Measurements from ENCODE around the gene RAB3IP. TPM values are rescaled to one million over a fixed set of nuclear protein-coding genes. Genes with fewer than 3 reads are reported as not detected.

The RAB3IP gene
- polyA plus RNA-seq, 4 donors, result 26.5 to 61.9 (median 49.9) TPM

- DNase-seq (no peak), FAIRE-seq (no peak)
- Histone ChIP-seq H3K4me1 (ENCODE audit: control insufficient read depth in 3 of 3, insufficient read depth in 2 of 3, low read depth in 1 of 3, low read length in 2 of 3) (no peaks in the 10 kb centered on the region), H3K27me3 (ENCODE audit: control insufficient read depth in 3 of 3, insufficient read depth in 3 of 3, low read length in 3 of 3) (no peaks in the 10 kb centered on the region), H3K4me3 (ENCODE audit: low read depth in 1 of 3, low read length in 3 of 3) (no peak overlapping the region), H3K27ac (ENCODE audit: low read depth in 1 of 3, low read length in 2 of 3) (no peak overlapping the region), H3K36me3 (ENCODE audit: control insufficient read depth in 3 of 3, insufficient read depth in 2 of 3, low read depth in 1 of 3, low read length in 3 of 3) (no peaks in the 10 kb centered on the region), H3K9me3 (ENCODE audit: control insufficient read depth in 2 of 2, insufficient read depth in 1 of 2, low read depth in 1 of 2, low read length in 1 of 2) (no peaks in the 10 kb centered on the region)
- 0% methylated on average over 1 of the region's 1 CpG for WGBS, 3 donors
These were observed 34.3 kb upstream of the RAB3IP start for GRCh38 chr12:69704357-69704756.

- H3K36me3 ChIP-seq (ENCODE audit: control insufficient read depth in 3 of 3, insufficient read depth in 2 of 3, low read depth in 1 of 3, low read length in 3 of 3), result no peaks in the 10 kb centered on the region
- H3K27me3 ChIP-seq (ENCODE audit: control insufficient read depth in 3 of 3, insufficient read depth in 3 of 3, low read length in 3 of 3), result peaks cover 0 to 3% (median 0%) of the 10 kb centered on the region in 3 donors
- no peak for FAIRE-seq
- no peaks in the 10 kb centered on the region for H3K4me1 ChIP-seq (ENCODE audit: control insufficient read depth in 3 of 3, insufficient read depth in 2 of 3, low read depth in 1 of 3, low read length in 2 of 3)
- no peak for DNase-seq
- no peak overlapping the region for H3K27ac ChIP-seq (ENCODE audit: low read depth in 1 of 3, low read length in 2 of 3)
- H3K9me3 ChIP-seq (ENCODE audit: control insufficient read depth in 2 of 2, insufficient read depth in 1 of 2, low read depth in 1 of 2, low read length in 1 of 2), result no peaks in the 10 kb centered on the region
- 89 to 91% (median 89%) methylated on average over 3 of the region's 3 CpGs for WGBS, 3 donors
- H3K4me3 ChIP-seq (ENCODE audit: low read depth in 1 of 3, low read length in 3 of 3), result no peak overlapping the region
These were observed 30.0 kb upstream of the RAB3IP start for GRCh38 chr12:69708649-69709048.

- WGBS, 3 donors, result 96 to 100% (median 98%) methylated on average over 2 of the region's 2 CpGs
- H3K36me3 ChIP-seq (ENCODE audit: control insufficient read depth in 3 of 3, insufficient read depth in 2 of 3, low read depth in 1 of 3, low read length in 3 of 3), result no peaks in the 10 kb centered on the region
- no peak for DNase-seq
- no peak for FAIRE-seq
- no peaks in the 10 kb centered on the region for H3K4me1 ChIP-seq (ENCODE audit: control insufficient read depth in 3 of 3, insufficient read depth in 2 of 3, low read depth in 1 of 3, low read length in 2 of 3)
- H3K27me3 ChIP-seq (ENCODE audit: control insufficient read depth in 3 of 3, insufficient read depth in 3 of 3, low read length in 3 of 3), result peaks cover 0 to 3% (median 0%) of the 10 kb centered on the region in 3 donors
- no peak overlapping the region for H3K4me3 ChIP-seq (ENCODE audit: low read depth in 1 of 3, low read length in 3 of 3)
- no peak overlapping the region for H3K27ac ChIP-seq (ENCODE audit: low read depth in 1 of 3, low read length in 2 of 3)
- H3K9me3 ChIP-seq (ENCODE audit: control insufficient read depth in 2 of 2, insufficient read depth in 1 of 2, low read depth in 1 of 2, low read length in 1 of 2), result no peaks in the 10 kb centered on the region
These were observed 25.8 kb upstream of the RAB3IP start for GRCh38 chr12:69712826-69713225.

- H3K27ac ChIP-seq (ENCODE audit: low read depth in 1 of 3, low read length in 2 of 3), result no peak overlapping the region
- H3K27me3 ChIP-seq (ENCODE audit: control insufficient read depth in 3 of 3, insufficient read depth in 3 of 3, low read length in 3 of 3), result peaks cover 0 to 3% (median 0%) of the 10 kb centered on the region in 3 donors
- H3K4me3 ChIP-seq (ENCODE audit: low read depth in 1 of 3, low read length in 3 of 3), result no peak overlapping the region
- DNase-seq, result no peak
- H3K36me3 ChIP-seq (ENCODE audit: control insufficient read depth in 3 of 3, insufficient read depth in 2 of 3, low read depth in 1 of 3, low read length in 3 of 3), result no peaks in the 10 kb centered on the region
- 77 to 78% (median 77%) methylated on average over 3 of the region's 3 CpGs for WGBS, 3 donors
- H3K9me3 ChIP-seq (ENCODE audit: control insufficient read depth in 2 of 2, insufficient read depth in 1 of 2, low read depth in 1 of 2, low read length in 1 of 2), result no peaks in the 10 kb centered on the region
- FAIRE-seq, result no peak
- H3K4me1 ChIP-seq (ENCODE audit: control insufficient read depth in 3 of 3, insufficient read depth in 2 of 3, low read depth in 1 of 3, low read length in 2 of 3), result peaks cover 0 to 4% (median 0%) of the 10 kb centered on the region in 3 donors
These were observed 24.1 kb upstream of the RAB3IP start for GRCh38 chr12:69714542-69714941.

GRCh38 chr12:69719336-69720316 is 19.0 kb upstream of the RAB3IP start:
- Histone ChIP-seq H3K9me3 (ENCODE audit: control insufficient read depth in 2 of 2, insufficient read depth in 1 of 2, low read depth in 1 of 2, low read length in 1 of 2) (no peaks in the 10 kb centered on the region), H3K4me1 (ENCODE audit: control insufficient read depth in 3 of 3, insufficient read depth in 2 of 3, low read depth in 1 of 3, low read length in 2 of 3) (peaks cover 2 to 12% (median 3%) of the 10 kb centered on the region in 3 donors), H3K27ac (ENCODE audit: low read depth in 1 of 3, low read length in 2 of 3) (no peak overlapping the region), H3K36me3 (ENCODE audit: control insufficient read depth in 3 of 3, insufficient read depth in 2 of 3, low read depth in 1 of 3, low read length in 3 of 3) (no peaks in the 10 kb centered on the region), H3K27me3 (ENCODE audit: control insufficient read depth in 3 of 3, insufficient read depth in 3 of 3, low read length in 3 of 3) (no peaks in the 10 kb centered on the region), H3K4me3 (ENCODE audit: low read depth in 1 of 3, low read length in 3 of 3) (no peak overlapping the region)
- 50 to 79% (median 67%) methylated on average over 1 of the region's 1 CpG for WGBS, 3 donors
- FAIRE-seq, result no peak
- no peak for DNase-seq

- Histone ChIP-seq H3K36me3 (ENCODE audit: control insufficient read depth in 3 of 3, insufficient read depth in 2 of 3, low read depth in 1 of 3, low read length in 3 of 3) (no peaks in the 10 kb centered on the region), H3K9me3 (ENCODE audit: control insufficient read depth in 2 of 2, insufficient read depth in 1 of 2, low read depth in 1 of 2, low read length in 1 of 2) (no peaks in the 10 kb centered on the region), H3K4me3 (ENCODE audit: low read depth in 1 of 3, low read length in 3 of 3) (no peak overlapping the region), H3K27ac (ENCODE audit: low read depth in 1 of 3, low read length in 2 of 3) (no peak overlapping the region), H3K27me3 (ENCODE audit: control insufficient read depth in 3 of 3, insufficient read depth in 3 of 3, low read length in 3 of 3) (no peaks in the 10 kb centered on the region), H3K4me1 (ENCODE audit: control insufficient read depth in 3 of 3, insufficient read depth in 2 of 3, low read depth in 1 of 3, low read length in 2 of 3) (peaks cover 2 to 12% (median 3%) of the 10 kb centered on the region in 3 donors)
- FAIRE-seq (no peak), DNase-seq (peak; percentile 65 to 72)
- WGBS, 3 donors, result 41 to 64% (median 52%) methylated on average over 3 of the region's 3 CpGs
These were observed 17.9 kb upstream of the RAB3IP start for GRCh38 chr12:69720750-69721149.

GRCh38 chr12:69726922-69727321 is 11.7 kb upstream of the RAB3IP start:
- H3K4me1 ChIP-seq (ENCODE audit: control insufficient read depth in 3 of 3, insufficient read depth in 2 of 3, low read depth in 1 of 3, low read length in 2 of 3), result no peaks in the 10 kb centered on the region
- H3K27ac ChIP-seq (ENCODE audit: low read depth in 1 of 3, low read length in 2 of 3), result no peak overlapping the region
- FAIRE-seq (no peak), DNase-seq (no peak)
- H3K27me3 ChIP-seq (ENCODE audit: control insufficient read depth in 3 of 3, insufficient read depth in 3 of 3, low read length in 3 of 3), result no peaks in the 10 kb centered on the region
- WGBS, 3 donors, result 89 to 95% (median 93%) methylated on average over 4 of the region's 4 CpGs
- H3K4me3 ChIP-seq (ENCODE audit: low read depth in 1 of 3, low read length in 3 of 3), result no peak overlapping the region
- H3K36me3 ChIP-seq (ENCODE audit: control insufficient read depth in 3 of 3, insufficient read depth in 2 of 3, low read depth in 1 of 3, low read length in 3 of 3), result no peaks in the 10 kb centered on the region
- no peaks in the 10 kb centered on the region for H3K9me3 ChIP-seq (ENCODE audit: control insufficient read depth in 2 of 2, insufficient read depth in 1 of 2, low read depth in 1 of 2, low read length in 1 of 2)

GRCh38 chr12:69732088-69732487 is 6.6 kb upstream of the RAB3IP start:
- H3K27ac ChIP-seq (ENCODE audit: low read depth in 1 of 3, low read length in 2 of 3), result no peak overlapping the region
- H3K4me1 ChIP-seq (ENCODE audit: control insufficient read depth in 3 of 3, insufficient read depth in 2 of 3, low read depth in 1 of 3, low read length in 2 of 3), result no peaks in the 10 kb centered on the region
- DNase-seq, result no peak
- FAIRE-seq, result no peak
- 54 to 60% (median 60%) methylated on average over 1 of the region's 1 CpG for WGBS, 3 donors
- no peaks in the 10 kb centered on the region for H3K36me3 ChIP-seq (ENCODE audit: control insufficient read depth in 3 of 3, insufficient read depth in 2 of 3, low read depth in 1 of 3, low read length in 3 of 3)
- H3K4me3 ChIP-seq (ENCODE audit: low read depth in 1 of 3, low read length in 3 of 3), result no peak overlapping the region
- no peaks in the 10 kb centered on the region for H3K9me3 ChIP-seq (ENCODE audit: control insufficient read depth in 2 of 2, insufficient read depth in 1 of 2, low read depth in 1 of 2, low read length in 1 of 2)
- no peaks in the 10 kb centered on the region for H3K27me3 ChIP-seq (ENCODE audit: control insufficient read depth in 3 of 3, insufficient read depth in 3 of 3, low read length in 3 of 3)

All from small intestine (tissue), 7 donors.